ENCODE data around the gene SGPP1.

GRCh38 chr14:63673255-63673654 is 54.6 kb downstream of the SGPP1 start:
- no peak for TF ChIP-seq GATA2 (IDR thresholded peaks at IDR 0.05; ENCODE audit: low read depth, low read length)
- no peak for TF ChIP-seq GATA3 (IDR thresholded peaks at IDR 0.05; ENCODE audit: low read depth, low read length)

All from SH-SY5Y (cell line).